Activated naive CD8-positive, alpha-beta T cell treated with anti-CD3 and anti-CD28 coated beads for 36 hours (primary cell): ENCODE results near the gene JAZF1. TPM values are rescaled to one million over a fixed set of nuclear protein-coding genes. Genes with fewer than 3 reads are reported as not detected.

Experiments
- DNase-seq: peaks from one replicate; pipeline ENCODE4 v3.0.0; 2021
- H3K27ac Mint-ChIP-seq: one replicate; pipeline ENCODE4 v1.8.0; 2022; ENCODE audit warnings: mild to moderate bottlenecking, moderate library complexity, mixed read lengths
- H3K27me3 Mint-ChIP-seq: one replicate; pipeline ENCODE4 v1.8.0; 2022; ENCODE audit warnings: mild to moderate bottlenecking, mixed read lengths
- H3K36me3 Mint-ChIP-seq: one replicate; pipeline ENCODE4 v1.8.0; 2021; ENCODE audit warnings: mild to moderate bottlenecking, mixed read lengths
- H3K4me1 Mint-ChIP-seq: one replicate; pipeline ENCODE4 v1.8.0; 2021; ENCODE audit warnings: mixed read lengths
- H3K4me3 Mint-ChIP-seq: one replicate; pipeline ENCODE4 v1.8.0; 2022; ENCODE audit warnings: mild to moderate bottlenecking, moderate library complexity, mixed read lengths
- H3K9me3 Mint-ChIP-seq: one replicate; pipeline ENCODE4 v1.8.0; 2022; ENCODE audit warnings: mixed read lengths
- total RNA-seq, 2 experiments: library from RNA; stranded (reverse); gene quantifications; one replicate each; pipeline ENCODE4 v1.2.3, GENCODE V29; 2021

JAZF1 gene
- total RNA-seq, 2 experiments from 2014 or later: 6.6 to 7.4 TPM

- Mint-ChIP-seq H3K27ac (no peak overlapping the region), H3K9me3 (no peaks in the 10 kb centered on the region), H3K4me1 (peaks cover 2% of the 10 kb centered on the region), H3K36me3 (peaks cover 8% of the 10 kb centered on the region), H3K4me3 (no peak overlapping the region), H3K27me3 (no peaks in the 10 kb centered on the region)
- DNase-seq: no peak
These were observed 376.5 kb downstream of the JAZF1 start for GRCh38 chr7:27804139-27804538.

DNA sequence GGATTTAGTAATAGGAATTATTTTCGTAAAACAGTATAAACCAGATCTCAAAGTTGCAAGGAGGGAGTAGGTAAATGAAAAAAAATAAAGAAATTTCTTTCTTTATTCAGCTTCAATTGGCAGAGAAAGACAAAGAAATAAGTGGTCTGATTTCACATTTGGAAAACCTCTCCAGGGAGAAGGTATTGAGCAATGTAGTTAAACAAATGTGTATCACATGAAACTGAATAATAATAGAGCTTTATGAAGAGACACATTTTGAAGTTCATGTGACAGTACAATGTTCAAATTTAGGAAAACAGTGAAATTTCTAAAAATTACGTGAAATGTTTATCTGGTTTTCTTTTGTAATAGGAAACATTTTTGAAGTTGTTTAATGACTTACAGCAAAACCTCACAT lies 377.6 kb downstream of the JAZF1 start:
- no peak for DNase-seq
- Mint-ChIP-seq H3K4me3 (no peak overlapping the region), H3K4me1 (no peaks in the 10 kb centered on the region), H3K27ac (no peak overlapping the region), H3K36me3 (peaks cover 8% of the 10 kb centered on the region), H3K27me3 (no peaks in the 10 kb centered on the region), H3K9me3 (no peaks in the 10 kb centered on the region)

GRCh38 chr7:27799212-27799611 lies 381.4 kb downstream of the JAZF1 start:
- Mint-ChIP-seq H3K4me1 (no peaks in the 10 kb centered on the region), H3K9me3 (no peaks in the 10 kb centered on the region), H3K27me3 (no peaks in the 10 kb centered on the region), H3K27ac (no peak overlapping the region), H3K4me3 (no peak overlapping the region), H3K36me3 (peaks cover 14% of the 10 kb centered on the region)
- DNase-seq: no peak

DNA sequence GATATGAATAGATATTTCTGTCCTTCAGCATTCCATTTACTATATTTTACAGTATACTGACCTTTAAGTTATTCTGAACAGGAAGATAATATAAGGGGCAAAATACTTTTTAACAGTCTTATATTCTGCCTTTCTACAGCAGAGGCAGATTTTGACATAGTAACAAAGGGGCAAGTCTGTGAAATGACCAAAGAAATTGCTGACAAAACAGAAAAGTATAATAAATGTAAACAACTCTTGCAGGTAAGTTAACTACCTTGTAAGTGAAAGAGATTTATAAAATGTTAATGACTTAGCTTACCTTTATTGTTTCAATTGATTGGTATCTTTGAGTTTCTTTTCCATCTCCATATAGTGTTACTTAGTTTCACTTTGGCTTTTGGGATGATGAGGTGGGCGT lies 384.6 kb downstream of the JAZF1 start:
- Mint-ChIP-seq H3K27me3 (no peaks in the 10 kb centered on the region), H3K4me1 (peaks cover 2% of the 10 kb centered on the region), H3K36me3 (peaks cover 13% of the 10 kb centered on the region), H3K4me3 (no peak overlapping the region), H3K27ac (no peak overlapping the region), H3K9me3 (no peaks in the 10 kb centered on the region)
- no peak for DNase-seq

GRCh38 chr7:27793780-27794179 lies 386.8 kb downstream of the JAZF1 start:
- Mint-ChIP-seq H3K4me1 (peaks cover 3% of the 10 kb centered on the region), H3K36me3 (peaks cover 15% of the 10 kb centered on the region), H3K4me3 (no peak overlapping the region), H3K27ac (no peak overlapping the region), H3K27me3 (no peaks in the 10 kb centered on the region), H3K9me3 (no peaks in the 10 kb centered on the region)
- no peak for DNase-seq

DNA sequence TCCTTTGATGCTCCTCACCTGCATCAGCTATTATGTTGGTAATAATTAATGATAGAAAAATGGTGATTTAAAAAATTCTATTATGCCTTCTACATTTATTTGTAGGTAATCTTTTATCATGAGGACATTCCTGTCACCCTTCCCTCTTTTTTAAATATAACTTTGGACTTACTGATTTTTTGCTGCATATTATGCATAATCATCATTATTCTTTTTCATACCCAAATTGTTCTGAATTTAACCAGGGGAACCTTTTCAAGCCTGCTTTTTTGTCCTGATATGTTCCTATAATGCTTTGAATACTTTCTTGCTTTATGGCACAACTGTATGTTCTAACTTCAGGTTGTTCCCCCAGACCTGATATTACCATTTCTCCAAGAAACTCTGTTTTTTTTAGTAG lies 392.2 kb downstream of the JAZF1 start:
- H3K36me3 Mint-ChIP-seq: peaks cover 8% of the 10 kb centered on the region
- H3K4me3 Mint-ChIP-seq: no peak overlapping the region
- H3K27me3 Mint-ChIP-seq: no peaks in the 10 kb centered on the region
- H3K9me3 Mint-ChIP-seq: no peaks in the 10 kb centered on the region
- no peak for DNase-seq
- peaks cover 14% of the 10 kb centered on the region for H3K4me1 Mint-ChIP-seq
- no peak overlapping the region for H3K27ac Mint-ChIP-seq

DNA sequence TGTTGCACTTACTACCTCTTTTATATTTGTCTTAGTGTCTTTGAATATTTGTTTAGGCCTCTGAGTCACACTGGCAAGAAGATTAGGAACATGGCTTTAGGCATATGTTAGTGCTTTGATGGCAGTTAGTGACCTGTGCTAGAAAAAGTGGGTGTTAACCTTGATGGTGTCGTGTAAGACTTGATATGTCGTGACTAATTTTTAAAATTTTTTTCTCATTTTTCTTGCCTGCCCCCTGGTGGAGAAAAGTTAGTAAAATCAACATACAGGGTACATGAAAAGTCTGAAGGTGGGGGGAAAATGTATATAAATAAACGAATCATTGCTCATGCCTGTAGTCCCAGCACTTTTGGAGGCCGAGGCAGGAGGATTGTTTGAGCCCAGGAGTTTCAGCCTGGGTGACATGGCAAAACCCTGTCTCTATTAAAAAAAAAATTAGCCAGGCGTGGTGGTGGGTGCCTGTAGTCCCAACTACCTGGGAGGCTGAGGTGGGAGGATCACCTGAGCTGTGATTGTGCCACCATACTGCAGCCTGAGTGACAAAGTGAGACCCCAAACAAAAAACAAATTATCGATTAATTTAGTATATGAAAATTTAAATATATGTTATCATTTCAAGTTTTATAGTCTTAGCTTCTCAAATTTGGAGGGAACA lies 396.1 kb downstream of the JAZF1 start:
- Mint-ChIP-seq H3K9me3 (no peaks in the 10 kb centered on the region), H3K36me3 (peaks cover 4% of the 10 kb centered on the region)

GRCh38 chr7:27782849-27783248 lies 397.7 kb downstream of the JAZF1 start:
- Mint-ChIP-seq H3K36me3 (peaks cover 2% of the 10 kb centered on the region), H3K27me3 (no peaks in the 10 kb centered on the region)

More for the DNA sequence above, 396.1 kb downstream of the JAZF1 start:
- Mint-ChIP-seq H3K27me3 (no peaks in the 10 kb centered on the region), H3K4me3 (no peak overlapping the region), H3K4me1 (peaks cover 25% of the 10 kb centered on the region), H3K27ac (peak overlapping the region; percentile 13)
- no peak for DNase-seq

DNA sequence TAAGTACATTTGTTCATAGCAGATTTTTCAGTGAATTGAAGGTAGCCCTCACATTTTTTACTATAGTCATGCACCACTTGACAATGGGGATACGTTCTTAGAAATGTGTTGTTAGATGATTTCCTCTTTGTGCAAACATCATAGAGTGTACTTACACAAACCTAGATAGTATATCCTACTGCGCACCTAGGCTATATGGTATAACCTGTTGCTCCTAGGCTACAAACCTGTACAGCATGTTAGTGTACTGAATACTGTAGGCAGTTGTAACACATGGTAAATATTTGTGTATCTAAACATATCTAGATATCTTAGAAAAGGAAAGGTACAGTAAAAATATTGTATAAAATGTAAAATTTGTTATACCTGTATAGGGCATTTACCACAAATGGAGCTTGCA lies 399.4 kb downstream of the JAZF1 start:
- Mint-ChIP-seq H3K36me3 (no peaks in the 10 kb centered on the region), H3K27me3 (no peaks in the 10 kb centered on the region), H3K4me1 (peaks cover 24% of the 10 kb centered on the region), H3K27ac (no peak overlapping the region), H3K4me3 (no peak overlapping the region), H3K9me3 (no peaks in the 10 kb centered on the region)
- DNase-seq: no peak

More at GRCh38 chr7:27782849-27783248, 397.7 kb downstream of the JAZF1 start:
- Mint-ChIP-seq H3K27ac (no peak overlapping the region), H3K9me3 (no peaks in the 10 kb centered on the region), H3K4me1 (peaks cover 19% of the 10 kb centered on the region), H3K4me3 (no peak overlapping the region)
- no peak for DNase-seq

Other genes starting within 250 kb of the JAZF1 start
- 1 to 10 TPM; 2.0 to 2.4 TPM for gene CREB5, start 231.7 kb upstream of the JAZF1 start, total RNA-seq